ENCODE measurements around the gene XPO5. TPM values are rescaled to one million over a fixed set of nuclear protein-coding genes. Genes with fewer than 3 reads are reported as not detected.

Gene XPO5
- 29.2 and 46.4 TPM in 2 replicates for total RNA-seq

GRCh38 chr6:43575772-43576551, at the start of gene XPO5, which contains the start of gene POLH:
XPO5 (minus strand) TSS chr6:43576038; CDS start chr6:43575864, 174 bp downstream.
POLH (plus strand) TSS chr6:43576185; CDS start chr6:43582320, 6,135 bp downstream.

GRCh38 chr6:43516697-43517504, 58.9 kb downstream of the XPO5 start, which contains the start of the genes POLR1C and YIPF3:
POLR1C (plus strand) TSS chr6:43517089; CDS start chr6:43517110, 21 bp downstream.
YIPF3 (minus strand) TSS chr6:43516926; CDS start chr6:43516807, 119 bp downstream.

GRCh38 chr6:43509984-43510826, 65.6 kb downstream of the XPO5 start, which contains the start of gene LRRC73:
LRRC73 (minus strand) TSS chr6:43510346; CDS start chr6:43509785, 561 bp downstream.

GRCh38 chr6:43477235-43478007, 98.4 kb downstream of the XPO5 start, which contains the start of gene TJAP1:
TJAP1 (plus strand) TSS chr6:43477570; CDS start chr6:43499002, 21,432 bp downstream.

Other genes starting within 250 kb of the XPO5 start
- 7.7 TPM in 2 replicates for gene ZNF318, start 206.4 kb downstream of the XPO5 start, total RNA-seq
- 23.5 and 32.1 TPM in 2 replicates for gene ABCC10, start 148.5 kb downstream of the XPO5 start, total RNA-seq
- 0.38 and 1.3 TPM in 2 replicates for gene DLK2, start 120.5 kb downstream of the XPO5 start, total RNA-seq
- 15.3 and 20.3 TPM in 2 replicates for gene TJAP1, start 98.5 kb downstream of the XPO5 start, total RNA-seq
- under 0.01 and 1.4 TPM in 2 replicates for gene LRRC73, start 65.7 kb downstream of the XPO5 start, total RNA-seq
- 93.5 and 107 TPM in 2 replicates for gene YIPF3, start 59.1 kb downstream of the XPO5 start, total RNA-seq
- gene POLR1C, start 58.9 kb downstream of the XPO5 start, total RNA-seq, result 17.5 and 24.8 TPM in 2 replicates
- gene POLH, start 147 bp upstream of the XPO5 start, total RNA-seq, result 11.3 and 22.2 TPM in 2 replicates
- gene GTPBP2, start 53.2 kb upstream of the XPO5 start, total RNA-seq, result 48.9 and 52.5 TPM in 2 replicates
- 40.6 and 44.0 TPM in 2 replicates for gene MAD2L1BP, start 59.8 kb upstream of the XPO5 start, total RNA-seq
- 0.16 and 0.89 TPM in 2 replicates for gene RSPH9, start 69.0 kb upstream of the XPO5 start, total RNA-seq
- gene MRPS18A, start 111.8 kb upstream of the XPO5 start, total RNA-seq, result 57.3 and 59.8 TPM in 2 replicates
- 46.0 and 76.3 TPM in 2 replicates for gene VEGFA, start 194.2 kb upstream of the XPO5 start, total RNA-seq